ENCODE data around the gene POP7.

POP7 gene

GRCh38 chr7:100726996-100727761 lies 21.3 kb downstream of the POP7 start:
- DNase-seq (ENCODE audit: low spot score), result no peak

- no peak for DNase-seq (ENCODE audit: low spot score)
Observed at GRCh38 chr7:100728196-100728595, 22.3 kb downstream of the POP7 start.

GRCh38 chr7:100730136-100730800 lies 24.3 kb downstream of the POP7 start:
- DNase-seq (ENCODE audit: low spot score), result no peak

GRCh38 chr7:100731937-100732636 lies 26.2 kb downstream of the POP7 start:
- no peak for DNase-seq (ENCODE audit: low spot score)

- no peak for DNase-seq (ENCODE audit: low spot score)
Observed at GRCh38 chr7:100735730-100736129, 29.8 kb downstream of the POP7 start.

GRCh38 chr7:100736671-100737070 lies 30.8 kb downstream of the POP7 start:
- no peak for DNase-seq (ENCODE audit: low spot score)

- no peak for DNase-seq (ENCODE audit: low spot score)
Observed at GRCh38 chr7:100739934-100740333, 34.0 kb downstream of the POP7 start.

GRCh38 chr7:100744605-100745004 lies 38.7 kb downstream of the POP7 start:
- DNase-seq (ENCODE audit: low spot score), result no peak

- DNase-seq (ENCODE audit: low spot score), result no peak
Observed at GRCh38 chr7:100745184-100745583, 39.3 kb downstream of the POP7 start.

GRCh38 chr7:100752994-100753393 lies 47.1 kb downstream of the POP7 start:
- DNase-seq (ENCODE audit: low spot score), result no peak

GRCh38 chr7:100753750-100754149 lies 47.8 kb downstream of the POP7 start:
- no peak for DNase-seq (ENCODE audit: low spot score)

Measured in HuH-7.5 (cell line).